ENCODE data around the gene C22orf15.

The C22orf15 gene

GRCh38 chr22:23779731-23780130 is 16.9 kb downstream of the C22orf15 start:
- TF ChIP-seq, protein P1, sequence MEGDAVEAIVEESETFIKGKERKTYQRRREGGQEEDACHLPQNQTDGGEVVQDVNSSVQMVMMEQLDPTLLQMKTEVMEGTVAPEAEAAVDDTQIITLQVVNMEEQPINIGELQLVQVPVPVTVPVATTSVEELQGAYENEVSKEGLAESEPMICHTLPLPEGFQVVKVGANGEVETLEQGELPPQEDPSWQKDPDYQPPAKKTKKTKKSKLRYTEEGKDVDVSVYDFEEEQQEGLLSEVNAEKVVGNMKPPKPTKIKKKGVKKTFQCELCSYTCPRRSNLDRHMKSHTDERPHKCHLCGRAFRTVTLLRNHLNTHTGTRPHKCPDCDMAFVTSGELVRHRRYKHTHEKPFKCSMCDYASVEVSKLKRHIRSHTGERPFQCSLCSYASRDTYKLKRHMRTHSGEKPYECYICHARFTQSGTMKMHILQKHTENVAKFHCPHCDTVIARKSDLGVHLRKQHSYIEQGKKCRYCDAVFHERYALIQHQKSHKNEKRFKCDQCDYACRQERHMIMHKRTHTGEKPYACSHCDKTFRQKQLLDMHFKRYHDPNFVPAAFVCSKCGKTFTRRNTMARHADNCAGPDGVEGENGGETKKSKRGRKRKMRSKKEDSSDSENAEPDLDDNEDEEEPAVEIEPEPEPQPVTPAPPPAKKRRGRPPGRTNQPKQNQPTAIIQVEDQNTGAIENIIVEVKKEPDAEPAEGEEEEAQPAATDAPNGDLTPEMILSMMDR (IDR thresholded peaks at IDR 0.05; ENCODE audit: insufficient read depth, missing control alignments) = no peak
- FAIRE-seq (no peak), DNase-seq (ENCODE audit: insufficient read length, low spot score) (no peak)

- no peak for FAIRE-seq
- DNase-seq (ENCODE audit: insufficient read length, low spot score) = no peak
- TF ChIP-seq, protein P1 (IDR thresholded peaks at IDR 0.05; ENCODE audit: insufficient read depth, missing control alignments) = no peak
Observed at GRCh38 chr22:23780146-23780748, 17.5 kb downstream of the C22orf15 start.

GRCh38 chr22:23781065-23781464 is 18.3 kb downstream of the C22orf15 start:
- TF ChIP-seq, protein P1 (IDR thresholded peaks at IDR 0.05; ENCODE audit: insufficient read depth, missing control alignments) = no peak
- FAIRE-seq (no peak), DNase-seq (ENCODE audit: insufficient read length, low spot score) (no peak)

DNA sequence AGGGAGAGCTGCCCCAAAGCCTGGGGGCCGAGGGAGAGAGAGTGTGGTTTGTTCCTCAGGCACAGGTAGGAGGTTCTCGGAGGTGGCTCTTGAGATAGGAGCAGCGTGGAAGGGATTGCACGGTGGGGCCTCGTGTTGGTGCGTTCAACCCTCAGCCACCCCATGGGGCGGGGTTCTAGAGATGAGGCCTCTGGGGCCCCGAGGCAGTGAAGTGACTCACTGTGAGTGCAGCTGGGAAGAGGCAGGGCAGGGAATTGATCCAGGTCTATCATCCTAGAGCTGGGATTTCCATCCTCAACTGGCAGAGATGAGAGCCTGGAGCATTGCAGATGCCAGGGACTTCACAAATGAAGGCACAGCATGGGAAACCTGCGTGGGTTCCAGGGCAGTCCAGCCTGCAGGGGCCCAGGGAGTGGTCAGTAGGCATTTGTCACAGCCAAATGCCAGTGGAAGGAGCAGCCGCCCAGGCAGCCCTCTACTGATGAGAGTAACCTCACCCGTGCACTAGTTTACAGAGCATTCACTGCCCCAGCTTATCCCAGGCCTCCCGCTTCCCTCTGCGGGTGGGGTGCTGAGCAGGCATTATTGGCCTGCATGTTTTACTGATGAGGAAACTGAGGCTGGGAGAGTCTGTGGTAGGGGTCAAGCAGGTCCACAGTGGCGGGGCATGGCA is 18.9 kb downstream of the C22orf15 start:
- FAIRE-seq (no peak), DNase-seq (ENCODE audit: insufficient read length, low spot score) (no peak)
- TF ChIP-seq, protein P1 (IDR thresholded peaks at IDR 0.05; ENCODE audit: insufficient read depth, missing control alignments) = no peak

- TF ChIP-seq, protein P1 (IDR thresholded peaks at IDR 0.05; ENCODE audit: insufficient read depth, missing control alignments) = no peak
- no peak for DNase-seq (ENCODE audit: insufficient read length, low spot score)
- no peak for FAIRE-seq
Observed at GRCh38 chr22:23782252-23782651, 19.5 kb downstream of the C22orf15 start.

DNA sequence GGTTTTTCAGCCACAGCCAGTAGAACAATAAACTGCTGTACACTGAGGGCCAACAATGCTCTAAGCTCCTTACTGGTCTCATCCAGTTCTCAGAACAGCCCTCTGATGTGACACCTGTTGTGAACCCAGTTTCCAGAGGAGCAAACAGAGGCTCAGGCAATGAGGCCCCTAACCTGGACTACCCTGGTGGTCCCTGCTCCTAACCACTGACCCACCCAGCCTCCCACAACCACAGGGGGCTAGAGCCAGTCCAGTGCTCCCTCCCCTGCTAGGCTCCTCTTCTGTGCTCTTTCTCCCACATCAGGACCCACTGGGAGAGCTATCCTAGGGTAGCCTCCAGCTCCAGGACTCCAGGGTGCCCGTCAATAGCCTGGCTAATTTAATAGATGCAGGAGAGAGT is 19.9 kb downstream of the C22orf15 start:
- no peak for DNase-seq (ENCODE audit: insufficient read length, low spot score)
- FAIRE-seq = no peak
- TF ChIP-seq, protein P1 (IDR thresholded peaks at IDR 0.05; ENCODE audit: insufficient read depth, missing control alignments) = no peak
